ENCODE measurements around the gene NOL9.
"Not testable (repeated sequence)": the region's sequence is repeated elsewhere in the genome, so short reads cannot be mapped to it uniquely, and the experiment has no call there.

The NOL9 gene

GRCh38 chr1:6501279-6501813, 53.0 kb downstream of the NOL9 start:
- DNase-seq, result no peak

DNA sequence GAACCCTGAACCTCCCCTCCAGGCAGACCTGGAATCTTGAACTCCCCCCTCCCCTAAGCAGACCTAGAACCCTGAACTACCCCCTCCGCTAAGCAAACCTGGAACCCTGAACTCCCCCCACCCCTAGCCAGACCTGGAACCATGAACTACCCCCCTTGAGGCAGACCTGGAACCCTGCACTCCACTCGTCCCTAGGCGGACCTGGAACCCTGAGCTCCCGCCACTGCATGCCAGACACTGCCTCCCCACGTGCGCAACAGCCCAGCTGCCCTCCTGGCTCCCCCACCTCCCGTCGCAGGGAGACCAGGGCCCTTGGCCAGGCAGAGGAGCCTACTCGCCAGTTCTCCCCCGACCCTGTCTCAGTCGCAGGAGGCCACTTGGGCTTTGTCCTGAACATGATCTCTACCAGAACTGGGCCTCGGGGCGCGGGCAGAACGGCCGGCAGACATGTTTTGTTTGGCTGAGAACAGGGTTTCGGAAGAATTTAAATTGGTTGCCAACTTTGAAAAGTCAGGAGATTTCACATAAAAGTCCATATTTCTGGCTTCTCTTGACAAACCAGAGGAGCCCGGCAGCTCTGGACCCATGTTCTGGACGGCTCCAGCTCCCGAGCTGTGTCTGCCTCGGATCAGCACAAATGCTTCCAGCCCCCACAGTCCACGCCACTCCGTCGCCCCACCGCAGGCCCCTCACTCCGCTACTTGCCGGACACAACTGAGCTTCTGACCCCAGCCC, 53.6 kb downstream of the NOL9 start:
- no peak for DNase-seq

DNA sequence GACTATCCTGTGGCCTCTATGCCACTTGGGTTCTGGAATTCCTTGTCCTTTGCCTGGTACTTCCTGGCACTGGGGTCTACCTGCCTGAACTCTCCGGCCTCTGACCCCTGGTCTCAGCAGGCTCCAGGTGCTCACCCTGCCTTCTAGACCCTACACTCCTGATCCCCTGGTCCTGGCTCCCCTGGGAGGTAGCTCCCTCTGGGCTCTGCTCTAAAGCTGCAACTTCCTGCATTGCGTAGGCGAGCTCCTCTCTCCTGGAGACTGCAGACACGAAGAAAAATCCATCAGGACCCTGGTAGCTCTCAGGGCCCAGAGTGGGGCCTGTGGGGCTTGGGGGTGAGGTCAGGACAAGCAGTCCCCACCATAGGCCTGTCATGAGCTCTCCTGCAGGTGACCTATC, 55.0 kb downstream of the NOL9 start:
- DNase-seq, result no peak

GRCh38 chr1:6498576-6499111, 55.7 kb downstream of the NOL9 start:
- no peak for DNase-seq

DNA sequence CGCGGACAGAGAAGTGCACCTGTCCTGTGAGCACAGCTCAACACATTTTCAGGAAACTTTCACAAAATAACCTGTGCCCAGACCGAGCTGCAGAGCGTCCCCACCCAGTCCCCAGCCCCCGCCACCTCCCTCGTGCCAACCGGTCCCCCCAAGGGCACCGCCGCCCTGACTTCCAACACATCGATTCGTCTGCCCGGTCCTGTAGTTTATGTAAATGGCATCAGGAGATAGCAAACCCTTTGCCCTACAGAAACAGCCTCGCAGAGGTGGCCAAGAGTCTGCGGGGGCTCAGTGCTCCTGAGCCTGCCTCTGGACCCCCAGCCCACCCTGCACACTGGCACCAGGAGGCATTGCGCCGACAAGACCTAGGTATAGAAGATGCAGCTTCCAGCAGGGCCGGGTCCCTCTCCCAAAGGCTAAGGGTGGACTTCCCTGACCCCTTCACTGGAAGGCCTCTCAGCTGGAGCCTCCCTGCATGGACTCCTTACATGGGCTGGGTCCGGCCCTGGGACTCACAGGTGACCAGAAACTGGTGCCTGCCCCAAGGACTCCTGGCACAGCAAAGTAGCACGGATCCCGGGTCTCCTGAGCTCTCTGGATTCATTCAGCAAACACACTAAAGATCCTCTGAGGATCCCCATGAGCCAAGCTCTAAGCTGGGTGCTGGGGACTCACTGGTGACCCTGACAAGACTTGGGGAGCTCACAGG, 56.3 kb downstream of the NOL9 start:
- no peak for DNase-seq

DNA sequence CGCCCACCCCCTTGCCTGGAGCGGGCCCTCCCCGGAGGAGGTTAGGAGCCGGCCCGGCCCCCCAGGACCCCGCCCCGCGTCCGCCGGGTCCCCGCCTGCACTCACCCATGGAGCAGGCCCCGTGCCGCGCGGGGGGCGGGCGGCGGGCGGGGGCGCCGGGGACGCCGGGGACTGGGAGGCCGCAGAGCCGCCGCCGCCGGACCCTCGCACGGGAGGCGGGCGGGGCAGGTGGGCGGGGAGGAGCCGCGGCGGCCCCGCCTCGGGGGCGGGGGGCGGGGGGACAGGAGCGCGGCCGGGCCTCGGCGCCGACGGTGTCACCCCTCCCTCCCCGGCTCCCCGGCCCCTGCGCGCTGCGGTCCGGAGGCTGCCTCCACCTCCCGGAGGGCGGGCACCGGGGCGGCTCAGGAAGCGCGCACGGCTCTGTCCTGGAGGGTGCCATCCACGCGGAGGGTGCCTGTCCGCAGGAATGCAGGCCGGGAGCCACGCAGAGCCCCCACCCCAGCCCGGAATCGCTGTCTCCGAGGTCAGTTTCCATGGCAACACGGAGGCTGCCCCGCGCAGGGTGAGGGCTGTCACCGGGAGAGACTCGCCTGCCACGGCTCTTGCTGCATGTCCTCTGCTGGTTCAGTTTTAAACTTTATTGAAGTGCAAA, 57.0 kb downstream of the NOL9 start:
- peak; percentile 48 for DNase-seq

GRCh38 chr1:6496890-6497214, 57.5 kb downstream of the NOL9 start:
- DNase-seq, result no peak

GRCh38 chr1:6496365-6496721, 58.0 kb downstream of the NOL9 start:
- no peak for DNase-seq

DNA sequence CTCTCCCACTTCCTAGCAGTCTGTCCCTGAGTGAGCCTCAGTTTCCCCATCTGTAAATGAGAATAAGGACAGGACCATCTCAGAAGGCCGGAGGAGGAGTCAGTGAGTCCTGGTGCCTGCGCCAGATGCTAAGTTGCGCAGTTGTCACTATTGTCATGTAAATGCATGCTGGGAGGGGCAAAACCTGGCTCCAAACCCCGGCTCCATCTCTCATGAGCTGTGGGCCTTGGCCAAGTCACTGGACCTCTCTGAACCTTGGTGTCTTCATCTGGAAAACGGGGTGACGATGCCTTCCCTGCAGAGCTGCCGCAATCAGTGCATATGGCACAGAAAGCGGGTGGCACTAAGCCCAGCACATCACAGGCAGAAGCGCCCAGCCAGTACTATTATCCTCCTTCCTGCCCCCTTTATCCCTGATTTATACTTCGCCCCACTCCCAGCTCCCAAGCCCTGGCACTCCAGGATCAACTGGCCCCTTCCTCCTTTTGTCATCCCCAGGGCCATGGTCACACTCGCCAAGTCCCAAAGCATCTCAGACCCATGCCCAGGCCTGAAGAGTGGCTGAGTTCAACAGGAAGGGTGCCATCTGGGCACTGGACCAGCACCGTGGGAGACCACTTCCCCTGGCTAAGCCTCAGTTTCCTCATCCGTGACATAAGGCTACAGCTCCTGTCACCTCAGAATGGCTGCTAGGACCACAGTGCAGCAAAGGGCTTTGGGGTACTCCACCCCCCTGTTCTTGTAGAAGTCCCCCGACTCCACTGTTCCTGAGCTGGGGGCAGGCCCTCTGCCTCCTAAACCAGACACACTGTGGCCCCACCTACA, 58.6 kb downstream of the NOL9 start:
- no peak for DNase-seq

GRCh38 chr1:6495041-6495441, 59.3 kb downstream of the NOL9 start:
- DNase-seq, result no peak

GRCh38 chr1:6494627-6495026, 59.7 kb downstream of the NOL9 start:
- DNase-seq, result no peak

DNA sequence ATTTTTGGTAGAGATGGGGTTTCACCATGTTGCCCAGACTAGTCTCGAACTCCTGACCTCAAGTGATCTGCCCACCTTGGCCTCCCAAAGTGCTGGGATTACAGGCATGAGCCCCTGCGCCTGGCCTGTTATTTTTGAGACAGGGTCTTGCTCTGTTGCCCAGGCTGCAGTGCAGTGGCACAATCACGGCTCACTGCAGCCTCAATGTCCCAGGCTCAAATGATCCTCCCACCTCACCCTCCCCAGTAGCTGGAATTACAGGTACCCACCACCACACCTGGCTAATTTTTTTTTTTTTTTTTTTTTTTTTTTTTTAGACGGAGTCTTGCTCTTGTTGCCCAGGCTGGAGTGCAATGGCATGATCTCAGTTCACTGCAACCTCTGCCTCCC, 60.5 kb downstream of the NOL9 start:
- DNase-seq, result not testable (repeated sequence)

DNA sequence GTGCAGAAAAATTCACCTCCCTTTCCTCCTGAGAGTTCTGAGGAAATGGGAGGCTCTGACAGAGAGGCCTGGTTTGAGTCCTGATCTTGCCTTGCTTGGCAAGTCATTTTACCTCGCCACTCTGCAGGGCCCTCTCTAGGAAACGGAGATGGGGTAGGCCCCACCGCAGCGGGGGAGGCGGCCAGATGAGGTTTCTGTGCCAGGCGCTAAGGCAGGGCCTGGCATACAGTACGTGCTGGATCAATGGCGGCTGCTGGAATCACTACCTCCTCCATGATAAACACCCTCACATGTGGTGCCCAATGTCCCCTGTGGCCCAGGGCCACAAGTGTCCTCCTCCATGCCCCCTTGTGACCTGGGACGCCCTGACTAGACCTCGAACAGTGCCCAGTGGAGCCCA, 62.3 kb downstream of the NOL9 start:
- no peak for DNase-seq

DNA sequence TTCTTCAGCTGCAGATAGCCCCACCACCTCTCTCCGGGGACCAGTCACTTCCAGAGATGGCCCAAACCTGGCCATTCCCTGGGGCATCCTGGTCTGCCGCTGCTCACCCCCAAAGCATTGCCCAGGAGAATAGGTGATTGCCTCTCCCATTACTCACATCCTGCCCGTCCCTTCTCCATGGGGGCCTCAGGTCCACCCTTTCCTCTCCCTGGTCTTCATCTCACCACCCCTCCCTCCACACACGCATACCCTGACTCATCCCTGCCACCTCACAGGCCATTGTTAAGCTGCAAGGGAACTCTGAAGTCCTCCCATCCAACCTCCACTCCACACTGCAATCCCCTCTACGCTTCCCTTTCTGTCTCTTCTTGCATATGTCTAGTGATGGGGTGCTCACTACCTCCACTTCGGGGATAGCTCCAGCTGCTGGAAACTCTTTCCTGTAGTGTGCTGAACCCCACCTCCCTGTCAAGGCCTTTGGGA, 62.8 kb downstream of the NOL9 start, which contains the start of gene PLEKHG5:
Gene PLEKHG5, minus strand, starts transcription at position 188 of the 483 bp plus-strand sequence. CDS start 14,096 bp downstream, outside the sequence.
- DNase-seq, result no peak

DNA sequence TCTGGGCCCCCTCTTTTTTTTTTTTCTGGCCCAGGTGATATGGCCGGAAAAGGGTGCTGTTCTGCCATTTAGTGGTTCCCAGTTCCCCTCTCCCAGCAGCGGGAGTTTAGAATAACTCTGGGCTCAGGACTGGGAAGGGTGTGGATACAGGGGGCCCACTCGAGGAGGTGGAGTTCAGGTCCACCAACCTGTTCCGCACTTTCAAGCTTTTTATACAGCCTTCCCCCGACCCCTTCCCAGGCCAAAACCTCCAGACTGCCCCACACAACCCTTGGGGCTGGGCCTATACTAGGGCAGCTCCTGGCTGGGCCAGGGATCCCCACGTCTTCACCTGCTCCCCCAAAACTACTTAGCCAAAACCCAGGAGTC, 63.2 kb downstream of the NOL9 start:
- no peak for DNase-seq

DNA sequence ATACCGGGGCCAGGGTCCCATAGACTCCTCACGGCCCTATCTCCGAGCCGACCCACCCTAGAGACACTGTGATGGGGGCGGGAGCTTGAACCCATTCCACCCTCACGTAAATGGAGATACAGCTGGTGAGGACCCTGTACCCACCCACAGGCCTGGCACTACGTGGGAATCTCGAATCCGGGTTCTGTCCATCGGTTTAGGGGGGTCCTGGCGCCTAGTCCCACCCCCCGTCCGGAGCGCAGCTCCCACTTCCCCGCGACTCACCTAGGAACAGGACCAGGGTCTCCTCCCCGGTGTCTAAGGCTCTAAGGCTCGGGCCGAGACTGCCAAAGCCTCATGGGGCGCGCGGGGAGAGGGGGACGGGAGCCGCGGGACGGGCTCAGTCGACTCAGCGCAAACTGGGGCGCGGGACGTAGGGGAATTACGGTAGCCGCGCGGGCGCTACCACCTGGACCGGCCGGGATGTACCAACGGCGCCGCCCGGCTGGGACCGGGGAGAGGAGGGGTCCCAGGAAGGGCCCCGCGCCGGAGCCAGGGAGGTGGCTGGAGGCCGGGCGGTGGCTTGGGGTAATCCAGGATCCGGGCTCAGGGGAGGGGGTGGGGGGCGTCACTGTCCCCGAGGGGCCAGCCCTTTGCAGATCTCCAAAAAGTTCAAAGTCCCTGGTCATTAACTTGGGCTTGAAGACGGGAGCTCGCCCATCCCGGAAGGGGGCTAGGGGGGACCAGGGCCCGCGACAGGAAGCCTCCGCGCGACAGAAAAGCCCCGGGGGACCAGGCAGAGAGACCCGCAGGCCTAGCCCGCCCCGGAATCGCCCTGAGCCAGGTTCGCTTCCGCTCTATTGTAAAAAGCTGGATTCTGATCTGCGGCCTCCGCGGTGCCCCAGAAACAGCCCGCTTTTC, 63.9 kb downstream of the NOL9 start:
- peak; percentile 12 for DNase-seq

DNA sequence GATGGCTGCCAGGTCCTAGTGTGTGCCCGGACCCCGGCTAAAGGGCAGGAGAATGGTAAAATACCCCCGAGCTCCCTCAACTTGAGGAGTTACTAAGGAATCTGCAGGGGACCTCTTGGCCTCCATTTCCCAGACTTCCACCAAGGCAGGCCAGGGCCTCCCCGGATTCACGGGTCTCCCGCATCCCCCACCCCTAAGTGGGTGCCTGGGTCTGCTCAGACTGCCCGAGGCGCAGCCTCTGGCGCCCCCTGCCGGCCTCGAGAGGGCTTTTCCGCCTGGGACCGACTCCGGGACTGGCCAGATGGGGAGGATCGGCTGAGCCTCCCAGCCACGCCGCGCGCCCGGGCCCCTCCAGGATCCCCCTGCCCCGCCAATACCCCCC, 64.5 kb downstream of the NOL9 start:
- DNase-seq, result peak; percentile 63

- DNase-seq, result no peak
These were observed 64.9 kb downstream of the NOL9 start for GRCh38 chr1:6489383-6489765.

- no peak for DNase-seq
These were observed 65.5 kb downstream of the NOL9 start for GRCh38 chr1:6488602-6489382.

DNA sequence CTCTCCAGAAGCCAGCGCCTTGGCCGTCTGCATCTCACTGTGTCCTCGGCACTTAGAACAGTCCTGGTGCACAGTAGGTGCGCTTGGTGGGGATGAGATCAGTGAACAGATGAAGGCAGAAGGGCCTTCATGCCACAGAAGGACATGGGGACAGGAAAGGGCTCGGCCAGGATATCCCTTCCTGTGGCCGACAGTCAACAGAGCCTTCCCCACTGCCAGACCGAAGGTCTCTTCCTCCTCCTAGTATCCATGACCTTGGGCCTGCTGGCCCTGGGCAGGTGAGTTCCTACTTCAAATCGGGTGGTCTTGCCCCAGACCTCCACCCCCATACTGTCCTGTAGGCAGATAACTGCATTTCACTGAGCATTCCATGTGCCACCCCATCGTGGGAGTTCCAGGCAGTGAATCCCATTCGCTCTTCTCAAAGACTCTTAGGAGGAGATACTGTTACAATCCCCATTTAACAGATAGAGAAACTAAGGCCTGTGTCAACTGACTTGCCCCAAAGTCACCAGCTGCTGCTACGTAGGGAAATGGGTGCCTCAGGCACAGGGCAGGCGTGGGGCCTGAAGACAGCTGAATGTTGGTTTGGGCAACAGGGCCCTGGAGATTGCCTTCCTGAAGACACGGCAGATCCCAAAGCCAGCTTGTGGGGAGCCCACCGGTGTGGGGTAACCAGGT, 66.4 kb downstream of the NOL9 start:
- DNase-seq, result no peak

Measured in effector CD8-positive, alpha-beta T cell (primary cell).